CD4-positive, alpha-beta T cell treated with Interleukin-6 at 100 ng/mL for 8 hours (primary cell): ENCODE data around the gene PUM1.
"Not testable (repeated sequence)": the region's sequence is repeated elsewhere in the genome, so short reads cannot be mapped to it uniquely, and the experiment has no call there.

Source experiments
- DNase-seq: peaks from one replicate; pipeline ENCODE4 v3.0.0-alpha.2; 2020; ENCODE audit warnings: mixed read lengths, low spot score

Gene PUM1

GRCh38 chr1:31064111-31064717 is 1.3 kb downstream of the PUM1 start:
- DNase-seq: no peak

- DNase-seq: peak; percentile 5
Observed at GRCh38 chr1:31063631-31064030, 1.9 kb downstream of the PUM1 start.

GRCh38 chr1:31062867-31063380 is 2.6 kb downstream of the PUM1 start:
- no peak for DNase-seq

GRCh38 chr1:31062162-31062866 is 3.2 kb downstream of the PUM1 start:
- DNase-seq: not testable (repeated sequence)

DNA sequence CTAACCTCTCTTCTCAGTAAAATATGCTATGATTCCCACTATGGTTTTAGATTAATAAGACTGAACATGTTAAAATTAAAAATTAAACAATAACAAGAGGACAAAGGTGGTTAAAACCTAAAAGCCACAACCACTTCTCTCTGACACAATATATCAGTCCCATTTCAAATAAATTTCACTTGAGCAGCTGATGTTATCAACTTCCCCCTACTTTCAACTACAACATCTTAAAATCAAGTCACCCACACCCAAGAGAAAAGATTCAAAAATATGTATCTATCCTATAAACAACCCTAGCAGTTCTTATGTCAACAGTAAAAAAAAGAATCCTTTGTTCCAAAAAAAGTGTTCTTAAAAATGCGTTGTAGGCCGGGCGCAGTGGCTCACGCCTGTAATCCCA is 7.5 kb downstream of the PUM1 start:
- DNase-seq: no peak

DNA sequence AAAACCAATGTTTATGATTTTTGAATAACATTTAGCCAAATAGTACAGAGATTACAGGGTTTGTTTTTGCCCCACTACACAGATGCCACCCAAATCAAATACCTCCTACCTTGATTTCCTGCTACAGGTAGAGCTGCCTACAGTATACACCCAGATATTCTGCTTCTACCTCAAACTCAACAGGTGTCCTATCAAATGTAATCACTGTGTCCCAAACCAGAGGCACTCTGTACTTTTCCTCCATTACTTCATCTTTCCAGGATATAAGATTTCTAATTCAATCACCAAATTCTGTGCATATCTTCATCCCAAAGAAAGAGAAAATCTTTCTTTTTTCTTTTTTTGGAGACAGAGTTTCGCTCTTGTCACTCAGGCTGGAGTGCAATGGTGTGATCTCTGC is 9.6 kb downstream of the PUM1 start:
- DNase-seq: no peak

DNA sequence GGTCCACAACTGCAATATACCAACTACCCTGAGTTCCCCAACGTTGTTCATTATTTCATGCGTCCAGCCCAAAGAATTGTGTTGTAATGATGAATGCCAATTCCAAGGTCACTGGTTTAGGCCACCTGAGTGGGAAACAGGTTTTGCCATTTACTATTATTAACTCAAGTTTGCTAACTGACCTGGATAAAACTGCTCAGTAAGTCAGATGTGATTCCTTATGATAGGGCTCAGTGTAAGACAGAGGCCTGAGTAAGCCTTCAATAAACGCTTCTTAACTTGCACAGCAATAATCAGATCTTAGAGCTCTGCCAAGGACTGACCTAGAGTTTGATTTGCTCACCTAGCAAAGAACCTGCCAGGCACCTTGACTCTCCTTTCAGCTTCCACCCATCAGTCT is 10.0 kb downstream of the PUM1 start:
- DNase-seq: no peak

DNA sequence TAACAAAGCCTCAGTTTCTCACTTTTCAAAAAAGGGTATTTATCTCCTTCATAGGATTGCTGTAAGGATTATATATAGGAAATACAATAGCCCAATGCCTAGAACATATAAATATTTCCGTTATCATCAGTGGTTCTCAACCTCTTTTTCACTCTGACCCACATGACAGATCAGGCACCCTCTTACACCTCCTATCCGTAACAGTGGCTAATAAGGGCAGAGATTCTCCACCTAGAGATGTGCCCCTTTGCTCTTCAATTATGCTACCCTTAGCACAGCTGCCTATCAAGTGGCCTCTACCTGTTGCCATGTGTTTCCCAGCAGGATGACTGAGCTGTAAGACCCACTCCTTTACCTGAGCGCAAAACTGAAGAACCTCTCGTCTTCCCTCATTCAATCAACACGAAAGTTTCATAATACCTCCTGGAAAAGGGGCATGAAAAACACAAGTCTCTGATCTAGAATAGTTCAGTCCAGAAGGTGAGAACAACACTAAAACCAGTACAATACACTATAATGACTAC is 10.5 kb downstream of the PUM1 start:
- no peak for DNase-seq

DNA sequence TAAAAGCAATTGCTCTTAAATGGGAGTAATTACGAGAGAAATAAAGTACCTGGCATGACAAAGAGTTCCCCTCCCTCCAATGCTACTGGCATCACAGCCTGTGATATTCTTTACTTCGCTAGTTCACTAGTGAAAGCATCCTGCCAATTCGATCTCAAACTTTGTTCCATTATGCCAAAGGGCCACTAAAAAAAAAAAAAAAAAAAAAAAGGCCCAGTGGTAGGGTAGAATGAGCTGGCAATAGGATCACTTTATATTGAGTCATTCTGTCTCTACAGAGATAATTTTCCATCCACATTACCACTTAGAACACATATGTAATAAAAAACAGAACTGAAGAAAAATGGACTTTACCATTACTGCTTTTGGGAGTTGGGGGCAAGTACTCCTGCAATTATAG is 11.2 kb downstream of the PUM1 start:
- no peak for DNase-seq

GRCh38 chr1:31052613-31053012 is 12.9 kb downstream of the PUM1 start:
- not testable (repeated sequence) for DNase-seq

- DNase-seq: no peak
Observed at GRCh38 chr1:31051611-31052010, 13.9 kb downstream of the PUM1 start.

- not testable (repeated sequence) for DNase-seq
Observed at GRCh38 chr1:31047507-31047906, 18.0 kb downstream of the PUM1 start.

GRCh38 chr1:31043631-31044030 is 21.9 kb downstream of the PUM1 start:
- DNase-seq: no peak

DNA sequence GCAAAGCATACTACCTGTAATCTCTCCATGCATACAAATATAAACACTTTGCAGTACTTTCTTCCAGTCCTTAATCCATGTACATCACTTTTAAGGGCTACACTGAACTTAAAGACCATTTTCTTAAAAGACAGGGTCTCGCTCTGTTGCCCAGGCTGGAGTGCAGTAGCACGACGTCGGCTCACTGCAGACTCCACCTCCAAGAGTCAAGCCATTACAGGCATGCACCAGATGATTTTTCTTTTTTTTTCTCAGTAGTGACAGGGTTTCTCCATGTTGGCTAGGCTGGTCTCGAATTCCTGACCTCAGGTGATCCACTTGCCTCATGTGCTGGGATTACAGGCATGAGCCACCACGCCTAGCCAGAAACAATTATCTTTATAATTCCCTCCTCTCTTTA is 22.9 kb downstream of the PUM1 start:
- DNase-seq: no peak

DNA sequence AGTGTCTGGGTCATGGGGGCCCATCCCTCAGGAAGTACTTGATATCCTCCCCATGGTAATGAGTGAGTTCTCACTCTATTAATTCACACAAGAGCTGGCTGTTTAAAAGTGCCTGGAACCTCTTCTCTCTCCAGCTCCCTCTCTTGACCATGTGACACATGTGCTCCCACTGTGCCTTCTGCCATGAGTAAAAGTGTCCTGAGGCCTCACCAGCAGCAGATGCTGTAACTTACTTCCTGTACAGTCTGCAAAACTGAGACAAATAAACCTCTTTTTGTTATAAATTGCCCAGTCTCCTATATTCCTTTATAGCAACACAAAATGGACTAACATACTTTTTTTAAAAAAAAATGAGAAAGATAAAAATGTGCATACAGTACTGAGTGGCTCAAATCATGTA is 24.0 kb downstream of the PUM1 start:
- DNase-seq: no peak

DNA sequence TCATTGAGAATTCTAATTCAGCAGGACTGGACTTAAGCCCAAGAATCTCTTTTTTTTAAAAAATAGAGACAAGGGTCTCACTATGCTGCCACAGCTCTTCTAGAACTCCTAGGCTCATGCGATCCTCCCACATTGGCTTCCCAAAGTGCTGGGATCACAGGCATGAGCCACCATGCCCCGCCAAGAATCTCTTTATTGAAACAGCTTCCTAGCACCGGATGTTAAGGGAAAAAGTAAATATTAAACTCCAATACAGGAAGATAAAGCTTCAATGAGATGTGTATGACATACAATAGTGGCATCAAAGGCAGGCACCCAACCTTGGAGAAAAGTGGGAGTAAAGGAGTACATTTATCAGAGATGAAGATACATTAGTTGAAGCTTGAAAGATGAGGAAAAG is 25.5 kb downstream of the PUM1 start:
- DNase-seq: no peak

DNA sequence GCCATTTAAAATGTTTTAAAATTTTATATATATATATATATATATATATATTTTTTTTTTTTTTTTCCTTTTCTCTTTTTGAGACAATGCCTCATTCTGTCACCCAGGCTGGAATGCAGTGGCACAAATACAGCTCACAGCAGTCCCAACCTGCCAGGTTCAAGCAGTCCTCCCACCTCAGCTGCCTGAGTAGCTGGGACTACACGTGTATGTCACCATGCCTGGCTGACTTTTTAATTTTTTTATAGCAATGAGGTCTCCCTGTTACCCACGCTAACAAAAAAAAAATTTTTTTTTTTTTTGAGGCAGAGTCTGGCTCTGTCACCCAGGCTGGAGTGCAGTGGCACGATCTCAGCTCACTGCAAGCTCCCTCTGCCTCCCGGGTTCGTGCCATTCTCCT is 26.6 kb downstream of the PUM1 start:
- DNase-seq: not testable (repeated sequence)

- DNase-seq: no peak
Observed at GRCh38 chr1:31038360-31038759, 27.2 kb downstream of the PUM1 start.

- DNase-seq: no peak
Observed at GRCh38 chr1:31036749-31037500, 28.6 kb downstream of the PUM1 start.

DNA sequence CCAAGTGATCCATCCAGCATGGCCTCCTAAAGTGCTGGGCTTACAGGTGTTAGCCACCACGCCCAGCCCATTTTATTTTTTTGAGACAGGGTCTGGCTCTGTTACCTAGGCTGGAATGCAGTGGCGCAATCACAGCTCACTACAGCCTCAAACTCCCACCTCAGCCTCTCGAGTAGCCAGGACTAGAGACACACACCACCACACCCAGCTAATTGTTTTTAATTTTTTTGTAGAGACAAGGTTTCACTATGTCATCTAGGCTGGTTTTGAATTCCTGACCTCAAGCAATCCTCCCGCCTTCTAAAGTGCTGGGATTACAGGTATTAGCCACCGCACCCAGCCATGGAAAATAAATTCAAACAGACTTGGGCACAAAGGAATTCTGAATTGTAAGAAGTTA is 31.9 kb downstream of the PUM1 start:
- DNase-seq: no peak

- DNase-seq: no peak
Observed at GRCh38 chr1:31032266-31032665, 33.3 kb downstream of the PUM1 start.

- no peak for DNase-seq
Observed at GRCh38 chr1:31031330-31032143, 34.0 kb downstream of the PUM1 start.
